GM12878 (cell line): ENCODE measurements around the gene BICD1. TPM values are rescaled to one million over a fixed set of nuclear protein-coding genes. Genes with fewer than 3 reads are reported as not detected.

ENCODE experiments used
- ATAC-seq: fragments of 200-7000 bp; cut with Tn5 transposase; 3 replicates; pipeline ENCODE4 v1.9.1; 2020; ENCODE audit warnings: mild to moderate bottlenecking, moderate library complexity
- BruUV-seq: library from RNA; stranded (reverse); fragments of 400-500 nt; replicated peaks from 2 replicates; lab custom pipeline; 2021; lab: Mats Ljungman, UMichigan
- CTCF ChIA-PET: fragments of 300-600 bp; sonication (Branson Sonifier 250); formaldehyde crosslinking; extraction: SDS; loops from one replicate; lab custom pipeline; 2021; ENCODE audit warnings: inconsistent platforms; lab: Yijun Ruan, JAX
- POLR2A ChIA-PET: fragments of 350-600 bp; formaldehyde crosslinking; extraction: SDS; loops from one replicate; lab custom pipeline; 2021; ENCODE audit warnings: inconsistent platforms; lab: Charles Lee
- RAD21 ChIA-PET: fragments of 300-600 bp; sonication (Branson Sonifier 250); formaldehyde crosslinking; loops from one replicate; lab custom pipeline; 2023; ENCODE audit warnings: antibody characterized with exemption; ENCODE audit not compliant: unreplicated experiment; lab: Charles Lee
- SMC1A ChIA-PET: fragments of 300-600 bp; sonication (Branson Sonifier 250); formaldehyde crosslinking; loops from one replicate; lab custom pipeline; 2023; ENCODE audit not compliant: unreplicated experiment, uncharacterized antibody; lab: Charles Lee
- DNase-seq: peaks from one replicate; pipeline ENCODE4 v3.0.0-alpha.2; 2011; ENCODE audit warnings: low read depth, low spot score
- FAIRE-seq: peaks from 3 replicates; lab custom pipeline; 2011; peaks lifted over from hg19 to GRCh38; lab: Jason Lieb, UNC
- H2AFZ ChIP-seq: 2 replicates; pipeline ENCODE4 v1.6.0; 2011; ENCODE audit warnings: low read depth, low read length, control low read depth; ENCODE audit not compliant: control insufficient read depth
- H3K27ac ChIP-seq: 2 replicates; pipeline ENCODE4 v1.5.1; 2011; ENCODE audit warnings: control low read depth; ENCODE audit not compliant: control insufficient read depth, insufficient read depth
- H3K27me3 ChIP-seq, 2 experiments: replicated peaks in 1 of 2; 2 replicates each; pipeline versions ENCODE4 v1.6.0 to v1.6.1; 2011; ENCODE audit warnings: low read length in 1 of 2; ENCODE audit not compliant: control insufficient read depth in 2 of 2, insufficient read depth in 2 of 2
- H3K36me3 ChIP-seq, 2 experiments: 2 replicates each; pipeline ENCODE4 v1.5.1; 2011; ENCODE audit warnings: low read length in 1 of 2; ENCODE audit not compliant: control insufficient read depth in 2 of 2, insufficient read depth in 2 of 2
- H3K4me1 ChIP-seq: 2 replicates; pipeline ENCODE4 v1.6.1; 2011; ENCODE audit warnings: mild to moderate bottlenecking, low read length, moderate library complexity, mixed read lengths; ENCODE audit not compliant: control insufficient read depth, insufficient read depth
- H3K4me2 ChIP-seq: 2 replicates; pipeline ENCODE4 v1.6.0; 2011; ENCODE audit warnings: control low read depth; ENCODE audit not compliant: control insufficient read depth, insufficient read depth
- H3K4me3 ChIP-seq: fragments of 200-600 bp; sonication (generic); 2 replicates; pipeline ENCODE4 v1.5.1; 2016
- H3K79me2 ChIP-seq: 2 replicates; pipeline ENCODE4 v1.6.0; 2011; ENCODE audit warnings: low read length; ENCODE audit not compliant: control insufficient read depth, insufficient read depth
- H3K9ac ChIP-seq: 2 replicates; pipeline ENCODE4 v1.8.0; 2011; ENCODE audit warnings: low read length, control low read depth, mixed read lengths; ENCODE audit not compliant: control insufficient read depth, insufficient read depth
- H3K9me3 ChIP-seq: replicated peaks from 3 replicates; pipeline ENCODE4 v1.5.1; 2011; ENCODE audit warnings: mild to moderate bottlenecking, low read length; ENCODE audit not compliant: control insufficient read depth, insufficient read depth
- H4K20me1 ChIP-seq: 2 replicates; pipeline ENCODE4 v1.6.0; 2011; ENCODE audit not compliant: control insufficient read depth, insufficient read depth
- BHLHE40 ChIP-seq, 2 experiments: fragments of 450-650 bp in 1 of 2; IDR thresholded peaks; 2 replicates each; pipeline ENCODE4 v1.6.1; 2011 to 2017; ENCODE audit warnings: low read depth in 2 of 2, borderline replicate concordance in 1 of 2, improper control_type of control experiment in 1 of 2, low read length in 1 of 2, mild to moderate bottlenecking in 1 of 2
- E4F1 ChIP-seq: fragments of 450-650 bp; IDR thresholded peaks from 2 replicates; pipeline ENCODE4 v1.6.1; 2018; ENCODE audit warnings: borderline replicate concordance, mild to moderate bottlenecking; ENCODE audit not compliant: partially characterized antibody
- LARP7 ChIP-seq: fragments of 450-650 bp; IDR thresholded peaks from 2 replicates; pipeline ENCODE4 v1.6.1; 2017; ENCODE audit warnings: mild to moderate bottlenecking
- NR2C1 ChIP-seq: fragments of 450-650 bp; IDR thresholded peaks from 2 replicates; pipeline ENCODE4 v1.6.1; 2017; ENCODE audit warnings: antibody characterized with exemption, mild to moderate bottlenecking, moderate library complexity
- NRF1 ChIP-seq: conservative IDR thresholded peaks from 2 replicates; pipeline ENCODE4 v1.6.1; 2011; ENCODE audit warnings: mild to moderate bottlenecking, low read depth, low read length, improper control_type of control experiment
- POLR2A ChIP-seq: IDR thresholded peaks from 2 replicates; pipeline ENCODE4 v1.6.1; 2011; ENCODE audit warnings: low read depth, mild to moderate bottlenecking, low read length
- PRDM15 ChIP-seq: fragments of 450-650 bp; formaldehyde crosslinking; IDR thresholded peaks from 2 replicates; pipeline ENCODE4 v1.4.0; 2020; ENCODE audit warnings: mild to moderate bottlenecking, moderate library complexity
- SIN3A ChIP-seq: IDR thresholded peaks from 2 replicates; pipeline ENCODE4 v1.6.1; 2012; ENCODE audit warnings: low read depth, low read length, improper control_type of control experiment
- STAT1 ChIP-seq: fragments of 450-650 bp; conservative IDR thresholded peaks from 2 replicates; pipeline ENCODE4 v1.6.1; 2014; ENCODE audit warnings: antibody characterized with exemption, mild to moderate bottlenecking
- whole genome bisulfite sequencing: methylation state at CpG from one replicate; pipeline ENCODE4 v1.1.6; 2016; ENCODE audit warnings: low lambda C conversion rate; ENCODE audit not compliant: insufficient replicate concordance, insufficient coverage; ENCODE audit errors: missing lambda C conversion rate; 5-methylcytosine and 5-hydroxymethylcytosine counted together
- in situ Hi-C: fragments of 300-500 bp; cut with MboI; formaldehyde crosslinking; loops from 9 replicates; pipeline ENCODE4 v1.14.3; 2018; ENCODE audit warnings: mixed read lengths
- intact Hi-C: fragments of 100-400 bp; cut with micrococcal nuclease; formaldehyde crosslinking; loops from one replicate; pipeline ENCODE4 v1.14.2; 2022; ENCODE audit not compliant: unreplicated experiment
- polyA plus RNA-seq, 11 experiments: library from polyadenylated mRNA; depleted of rRNA in 4 of 11; unstranded in 6 of 11; stranded (reverse) in 5 of 11; fragments of >200 nt; fragmentation: Nextera tagmentation in 4 of 11; fragmentation: Illumina TruSeq in 1 of 11; extraction: Ambion mirVana in 4 of 11; extraction: Trizol in 1 of 11; gene quantifications; 1 replicate in 1 of 11; 2 replicates in 10 of 11; pipeline versions ENCODE4 v1.2.1 to v1.2.3, GENCODE V29; 2011 to 2016; ENCODE audit warnings: inconsistent platforms in 2 of 11, missing spikeins in 2 of 11, low read depth in 1 of 11
- total RNA-seq, 4 experiments: library from RNA; depleted of rRNA in 3 of 4; stranded (reverse); fragments of >200 nt in 3 of 4; fragmentation: Illumina TruSeq in 1 of 4; extraction: Trizol in 1 of 4; gene quantifications; 2 replicates each; pipeline versions ENCODE4 v1.2.1 to v1.2.3, GENCODE V29; 2013 to 2021
- TF ChIP-seq, protein P1 (sequence below): IDR thresholded peaks from 2 replicates; pipeline ENCODE4 v1.6.1; 2011; ENCODE audit warnings: borderline replicate concordance, low read depth, mild to moderate bottlenecking, moderate library complexity, low read length; ENCODE audit not compliant: insufficient read depth, poor library complexity, severe bottlenecking
- TF ChIP-seq, protein P2 (sequence below): fragments of 150-350 bp; IDR thresholded peaks from 2 replicates; pipeline ENCODE4 v1.6.1; 2014; ENCODE audit warnings: mild to moderate bottlenecking, low read depth, low read length

The BICD1 gene
- total and polyA plus RNA-seq, 10 of the 15 experiments (the other 5 are each of a cell fraction or from before 2014, with no cell fraction given), result 4.7 to 32.5 (median 14.4) TPM

DNA sequence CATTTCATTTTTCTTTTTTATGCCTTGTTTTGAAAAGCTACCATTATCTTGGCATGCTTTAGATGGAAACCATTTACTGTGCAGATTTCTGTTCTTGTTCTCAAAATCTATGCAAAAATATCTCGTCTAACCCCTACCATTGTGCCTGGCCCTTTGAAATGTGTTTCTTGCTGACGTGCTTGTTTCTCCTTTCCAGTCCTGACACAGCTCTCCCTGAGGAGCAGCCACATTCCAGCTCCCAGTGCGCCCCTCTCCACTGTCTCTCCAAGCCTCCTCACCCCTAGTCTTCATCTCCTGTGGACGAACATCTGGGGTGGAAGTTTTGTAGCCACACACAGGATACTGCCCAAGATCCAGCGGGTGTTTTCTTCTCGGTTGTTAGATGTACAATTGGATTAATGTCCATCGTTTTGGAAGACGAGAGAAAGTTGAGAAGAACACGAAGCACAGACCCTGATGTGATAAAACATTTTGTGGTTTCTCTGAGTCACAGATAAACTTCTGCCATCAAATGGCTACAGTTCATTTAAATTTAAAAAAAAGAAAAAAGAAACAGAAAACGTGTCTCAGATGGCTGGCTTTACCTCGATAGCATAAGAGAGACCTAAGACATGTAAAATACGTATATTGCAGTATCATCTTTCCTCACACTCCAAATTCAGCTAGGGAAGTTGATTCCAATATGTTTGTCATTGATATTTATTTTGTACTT lies 270.9 kb downstream of the BICD1 start:
- ATAC-seq (no peak), FAIRE-seq (no peak), DNase-seq (no peak)
- Histone ChIP-seq H3K4me1 (no peaks in the 10 kb centered on the region), H3K4me2 (no peak overlapping the region), H3K9ac (no peak overlapping the region), H3K36me3 (no peaks in the 10 kb centered on the region), H3K79me2 (no peaks in the 10 kb centered on the region), H4K20me1 (no peaks in the 10 kb centered on the region), H3K4me3 (no peak overlapping the region), H3K27ac (no peak overlapping the region), H3K27me3 (no peaks in the 10 kb centered on the region), H2AFZ (no peak overlapping the region), H3K9me3 (no peaks in the 10 kb centered on the region)
- no TSS peak for BruUV-seq
- POLR2A ChIA-PET, result no interaction called here
- in situ Hi-C loops, result no loop called here
- CTCF ChIA-PET, result interaction anchor here (0.7 to 0.8 kb wide), 2 partner anchors 21 to 132 kb away, joined by 3 read pairs; no protein-coding TSS in a partner anchor
- RAD21 ChIA-PET, result interaction anchor here (1.9 kb wide), 1 partner anchor 378 kb away, joined by 6 read pairs; the partner anchor contains the start of gene YARS2
- WGBS, result 78% methylated on average over 12 of the region's 12 CpGs
- TF ChIP-seq PRDM15, result no peak
- TF ChIP-seq, protein P1, sequence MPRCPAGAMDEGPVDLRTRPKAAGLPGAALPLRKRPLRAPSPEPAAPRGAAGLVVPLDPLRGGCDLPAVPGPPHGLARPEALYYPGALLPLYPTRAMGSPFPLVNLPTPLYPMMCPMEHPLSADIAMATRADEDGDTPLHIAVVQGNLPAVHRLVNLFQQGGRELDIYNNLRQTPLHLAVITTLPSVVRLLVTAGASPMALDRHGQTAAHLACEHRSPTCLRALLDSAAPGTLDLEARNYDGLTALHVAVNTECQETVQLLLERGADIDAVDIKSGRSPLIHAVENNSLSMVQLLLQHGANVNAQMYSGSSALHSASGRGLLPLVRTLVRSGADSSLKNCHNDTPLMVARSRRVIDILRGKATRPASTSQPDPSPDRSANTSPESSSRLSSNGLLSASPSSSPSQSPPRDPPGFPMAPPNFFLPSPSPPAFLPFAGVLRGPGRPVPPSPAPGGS, result no peak
- TF ChIP-seq BHLHE40 (IDR thresholded peaks at IDR 0.05; ENCODE audit: borderline replicate concordance in 1 of 2, low read depth in 2 of 2, low read length in 1 of 2), result no peak
- no peak for TF ChIP-seq LARP7
- no peak for TF ChIP-seq SIN3A
- TF ChIP-seq STAT1, result no peak
- TF ChIP-seq NR2C1, result no peak
- no peak for TF ChIP-seq E4F1
- no peak for TF ChIP-seq NRF1
- TF ChIP-seq POLR2A, result no peak
- TF ChIP-seq, protein P2, sequence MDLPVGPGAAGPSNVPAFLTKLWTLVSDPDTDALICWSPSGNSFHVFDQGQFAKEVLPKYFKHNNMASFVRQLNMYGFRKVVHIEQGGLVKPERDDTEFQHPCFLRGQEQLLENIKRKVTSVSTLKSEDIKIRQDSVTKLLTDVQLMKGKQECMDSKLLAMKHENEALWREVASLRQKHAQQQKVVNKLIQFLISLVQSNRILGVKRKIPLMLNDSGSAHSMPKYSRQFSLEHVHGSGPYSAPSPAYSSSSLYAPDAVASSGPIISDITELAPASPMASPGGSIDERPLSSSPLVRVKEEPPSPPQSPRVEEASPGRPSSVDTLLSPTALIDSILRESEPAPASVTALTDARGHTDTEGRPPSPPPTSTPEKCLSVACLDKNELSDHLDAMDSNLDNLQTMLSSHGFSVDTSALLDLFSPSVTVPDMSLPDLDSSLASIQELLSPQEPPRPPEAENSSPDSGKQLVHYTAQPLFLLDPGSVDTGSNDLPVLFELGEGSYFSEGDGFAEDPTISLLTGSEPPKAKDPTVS, result no peak
- intact Hi-C loops, result no loop called here
- SMC1A ChIA-PET, result interaction anchor here (1.1 kb wide), 1 partner anchor 21 kb away, joined by 3 read pairs; no protein-coding TSS in a partner anchor
